Gastroesophageal sphincter (tissue), 4 donors: ENCODE data around the gene C1QL1. TPM values are rescaled to one million over a fixed set of nuclear protein-coding genes. Genes with fewer than 3 reads are reported as not detected.

Experiments
- ATAC-seq: fragments of 150-250 bp; one replicate; pipeline ENCODE4 v1.9.1; 2016; ENCODE audit warnings: mild to moderate bottlenecking, moderate library complexity
- H3K27ac ChIP-seq, 4 donors: fragments of 200-600 bp; sonication (generic) in 3 of 4; 1 replicate in 3 of 4; 2 replicates in 1 of 4; pipeline ENCODE4 v1.5.1; 2016 to 2019
- H3K27me3 ChIP-seq: fragments of 200-600 bp; sonication (generic); one replicate; pipeline ENCODE4 v1.5.1; 2019
- H3K36me3 ChIP-seq, 2 donors: fragments of 200-600 bp; sonication (generic); one replicate each; pipeline ENCODE4 v1.5.1; 2019; ENCODE audit warnings: control low read depth in 1 of 2
- H3K4me1 ChIP-seq, 3 donors: fragments of 200-600 bp; sonication (generic); 1 replicate in 2 of 3; 2 replicates in 1 of 3; pipeline ENCODE4 v1.5.1; 2016 to 2019; ENCODE audit warnings: control low read depth in 2 of 3
- H3K4me3 ChIP-seq, 2 donors: fragments of 200-600 bp; sonication (generic); one replicate each; pipeline ENCODE4 v1.5.1; 2019; ENCODE audit warnings: mild to moderate bottlenecking in 1 of 2, moderate library complexity in 1 of 2
- H3K9me3 ChIP-seq, 3 donors: fragments of 200-600 bp; sonication (generic); one replicate each; pipeline ENCODE4 v1.5.1; 2017 to 2019; ENCODE audit warnings: control low read depth in 2 of 3
- CTCF ChIP-seq, 4 experiments: fragments of 200-600 bp in 2 of 4; fragments of 450-650 bp in 2 of 4; sonication (generic) in 1 of 4; IDR thresholded peaks; one replicate each; pipeline ENCODE4 v1.5.1; 2017 to 2019; ENCODE audit warnings: antibody characterized with exemption in 4 of 4, mild to moderate bottlenecking in 2 of 4, moderate library complexity in 2 of 4
- EP300 ChIP-seq: sonication (generic); formaldehyde crosslinking; IDR thresholded peaks from one replicate; pipeline ENCODE4 v1.6.1; 2017; ENCODE audit warnings: antibody characterized with exemption, mild to moderate bottlenecking
- POLR2A ChIP-seq, 2 donors: fragments of 450-650 bp; IDR thresholded peaks; one replicate each; pipeline ENCODE4 v1.6.1; 2017; ENCODE audit warnings: antibody characterized with exemption in 2 of 2, mild to moderate bottlenecking in 2 of 2, moderate library complexity in 1 of 2
- POLR2AphosphoS5 ChIP-seq: sonication (generic); formaldehyde crosslinking; IDR thresholded peaks from one replicate; pipeline ENCODE4 v1.6.1; 2017; ENCODE audit warnings: antibody characterized with exemption
- WGBS, 2 donors: methylation state at CpG; one replicate each; pipeline ENCODE4 v1.1.5; 2018; ENCODE audit warnings: low coverage in 1 of 2; 5-methylcytosine and 5-hydroxymethylcytosine counted together
- total RNA-seq, 4 donors: library from RNA; depleted of rRNA; stranded (reverse); fragments of >200 nt; gene quantifications; one replicate each; pipeline ENCODE4 v1.1.0, GENCODE V29; 2016

C1QL1 gene
- total RNA-seq, 4 donors from 2014 or later: 4.1 to 7.1 (median 5.0) TPM

DNA sequence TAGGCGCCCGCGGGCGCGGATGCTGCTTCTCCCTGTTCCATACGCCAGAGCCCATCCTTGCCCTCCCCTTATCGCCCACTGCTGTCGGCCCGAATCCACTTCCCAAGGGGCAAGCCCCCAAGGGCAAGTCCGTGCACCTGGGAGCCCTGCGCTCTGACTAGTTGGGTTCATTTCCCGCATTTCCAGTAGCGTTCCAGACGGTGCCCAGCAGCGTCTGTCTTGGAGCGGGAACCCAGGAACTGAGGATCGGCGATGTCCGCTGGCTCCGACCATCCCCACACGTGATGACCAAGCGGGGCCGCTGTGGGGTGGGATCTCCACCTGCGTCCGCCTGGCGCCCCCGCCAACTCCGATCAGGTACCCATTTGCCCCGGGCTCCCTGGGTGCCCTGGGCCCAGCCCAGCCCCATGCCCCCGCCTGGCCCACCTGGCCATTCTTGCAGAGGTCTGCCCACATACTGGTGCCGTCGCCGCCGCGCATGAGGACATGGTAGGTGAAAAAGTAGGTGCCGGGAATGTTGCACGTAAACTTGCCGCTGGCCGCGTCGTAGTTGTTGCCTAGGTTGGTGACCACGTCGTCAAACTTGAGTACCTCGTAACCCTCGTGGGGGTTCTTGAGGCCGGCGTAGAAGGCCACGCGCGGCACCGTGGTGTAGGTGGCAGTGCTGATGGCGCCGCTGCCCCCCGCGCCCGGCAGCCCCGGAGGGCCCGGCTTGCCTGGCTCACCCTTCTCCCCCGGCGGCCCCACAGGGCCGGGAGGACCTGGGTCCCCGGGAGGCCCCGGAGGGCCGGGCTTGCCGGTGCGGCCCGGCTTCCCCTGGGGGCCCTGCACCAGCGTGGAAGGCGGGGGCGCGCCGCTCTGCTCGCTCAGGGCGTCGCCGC lies 837 bp downstream of the C1QL1 start:
- Histone ChIP-seq H3K9me3 (no peaks in the 10 kb centered on the region), H3K4me1 (peaks cover 0 to 50% (median 22%) of the 10 kb centered on the region in 3 donors), H3K4me3 (peak overlapping the region in 1 of 2 donors; percentile 55), H3K27me3 (peaks cover 43% of the 10 kb centered on the region), H3K36me3 (no peaks in the 10 kb centered on the region), H3K27ac (no peak overlapping the region)
- 0% methylated on average over 12 of the region's 76 CpGs; no CpG with 5 or more reads in 1 of the 2 donors for WGBS, 2 donors
- ATAC-seq: no peak
- no peak for TF ChIP-seq POLR2AphosphoS5
- TF ChIP-seq EP300: no peak
- no peak for TF ChIP-seq POLR2A (IDR thresholded peaks at IDR 0.05)
- TF ChIP-seq CTCF (IDR thresholded peaks at IDR 0.05): no peak

GRCh38 chr17:44966348-44967025 lies 1.6 kb downstream of the C1QL1 start:
- no peak for TF ChIP-seq POLR2A (IDR thresholded peaks at IDR 0.05)
- TF ChIP-seq CTCF (IDR thresholded peaks at IDR 0.05): no peak
- Histone ChIP-seq H3K27ac (no peak overlapping the region), H3K4me3 (peak overlapping the region in 1 of 2 donors; percentile 55), H3K4me1 (peaks cover 0 to 50% (median 22%) of the 10 kb centered on the region in 3 donors), H3K36me3 (no peaks in the 10 kb centered on the region), H3K27me3 (peaks cover 43% of the 10 kb centered on the region), H3K9me3 (no peaks in the 10 kb centered on the region)
- ATAC-seq: no peak
- WGBS, 2 donors: 10 to 27% methylated on average over 2 of the region's 21 CpGs

- WGBS, 2 donors: 77 to 100% methylated on average over 1 to 4 of the region's 5 CpGs
- H3K27ac ChIP-seq: no peak overlapping the region
- ATAC-seq: no peak
- TF ChIP-seq CTCF (IDR thresholded peaks at IDR 0.05): no peak
- TF ChIP-seq POLR2AphosphoS5: no peak
- no peak for TF ChIP-seq POLR2A (IDR thresholded peaks at IDR 0.05)
- TF ChIP-seq EP300: no peak
- H3K4me1 ChIP-seq: peaks cover 0 to 45% (median 22%) of the 10 kb centered on the region in 3 donors
- no peaks in the 10 kb centered on the region for H3K36me3 ChIP-seq
- H3K4me3 ChIP-seq: no peak overlapping the region
- peaks cover 46% of the 10 kb centered on the region for H3K27me3 ChIP-seq
- no peaks in the 10 kb centered on the region for H3K9me3 ChIP-seq
Observed at GRCh38 chr17:44965481-44966234, 2.4 kb downstream of the C1QL1 start.

GRCh38 chr17:44961921-44962350 lies 6.2 kb downstream of the C1QL1 start:
- Histone ChIP-seq H3K27me3 (peaks cover 54% of the 10 kb centered on the region), H3K4me1 (peaks cover 0 to 20% (median 7%) of the 10 kb centered on the region in 3 donors), H3K36me3 (no peaks in the 10 kb centered on the region), H3K27ac (no peak overlapping the region), H3K9me3 (no peaks in the 10 kb centered on the region), H3K4me3 (no peak overlapping the region)
- 65 to 100% methylated on average over 1 to 6 of the region's 7 CpGs for WGBS, 2 donors
- no peak for TF ChIP-seq POLR2AphosphoS5
- TF ChIP-seq CTCF (IDR thresholded peaks at IDR 0.05): no peak
- TF ChIP-seq POLR2A (IDR thresholded peaks at IDR 0.05): no peak
- TF ChIP-seq EP300: no peak
- no peak for ATAC-seq
